ENCODE results near the gene FAM234A.
"Not testable (repeated sequence)": the region's sequence is repeated elsewhere in the genome, so short reads cannot be mapped to it uniquely, and the experiment has no call there.

FAM234A gene

DNA sequence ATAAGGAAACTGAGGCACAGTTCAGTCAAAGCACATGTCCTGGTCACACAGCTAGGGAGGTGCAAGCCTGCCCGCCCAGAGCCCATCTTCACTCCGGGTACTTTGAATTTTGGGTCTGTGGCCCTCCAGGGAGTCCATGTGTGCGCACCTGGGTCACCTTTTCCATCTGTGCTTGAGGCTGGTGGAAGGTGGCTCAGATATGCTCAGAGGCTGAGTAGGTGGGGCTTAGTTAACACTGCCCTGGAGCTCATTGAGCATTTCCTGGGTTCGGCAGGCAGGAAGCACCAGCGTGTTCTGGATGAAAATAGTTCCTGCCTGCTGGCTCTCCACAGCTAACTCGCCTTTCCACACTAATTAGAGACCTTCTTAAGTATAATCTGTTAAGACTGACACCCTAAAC is 19.2 kb downstream of the FAM234A start:
- TF ChIP-seq, protein P1, sequence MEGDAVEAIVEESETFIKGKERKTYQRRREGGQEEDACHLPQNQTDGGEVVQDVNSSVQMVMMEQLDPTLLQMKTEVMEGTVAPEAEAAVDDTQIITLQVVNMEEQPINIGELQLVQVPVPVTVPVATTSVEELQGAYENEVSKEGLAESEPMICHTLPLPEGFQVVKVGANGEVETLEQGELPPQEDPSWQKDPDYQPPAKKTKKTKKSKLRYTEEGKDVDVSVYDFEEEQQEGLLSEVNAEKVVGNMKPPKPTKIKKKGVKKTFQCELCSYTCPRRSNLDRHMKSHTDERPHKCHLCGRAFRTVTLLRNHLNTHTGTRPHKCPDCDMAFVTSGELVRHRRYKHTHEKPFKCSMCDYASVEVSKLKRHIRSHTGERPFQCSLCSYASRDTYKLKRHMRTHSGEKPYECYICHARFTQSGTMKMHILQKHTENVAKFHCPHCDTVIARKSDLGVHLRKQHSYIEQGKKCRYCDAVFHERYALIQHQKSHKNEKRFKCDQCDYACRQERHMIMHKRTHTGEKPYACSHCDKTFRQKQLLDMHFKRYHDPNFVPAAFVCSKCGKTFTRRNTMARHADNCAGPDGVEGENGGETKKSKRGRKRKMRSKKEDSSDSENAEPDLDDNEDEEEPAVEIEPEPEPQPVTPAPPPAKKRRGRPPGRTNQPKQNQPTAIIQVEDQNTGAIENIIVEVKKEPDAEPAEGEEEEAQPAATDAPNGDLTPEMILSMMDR (conservative IDR thresholded peaks at IDR 0.05) = no peak
- no peak overlapping the region for H3K27ac ChIP-seq

DNA sequence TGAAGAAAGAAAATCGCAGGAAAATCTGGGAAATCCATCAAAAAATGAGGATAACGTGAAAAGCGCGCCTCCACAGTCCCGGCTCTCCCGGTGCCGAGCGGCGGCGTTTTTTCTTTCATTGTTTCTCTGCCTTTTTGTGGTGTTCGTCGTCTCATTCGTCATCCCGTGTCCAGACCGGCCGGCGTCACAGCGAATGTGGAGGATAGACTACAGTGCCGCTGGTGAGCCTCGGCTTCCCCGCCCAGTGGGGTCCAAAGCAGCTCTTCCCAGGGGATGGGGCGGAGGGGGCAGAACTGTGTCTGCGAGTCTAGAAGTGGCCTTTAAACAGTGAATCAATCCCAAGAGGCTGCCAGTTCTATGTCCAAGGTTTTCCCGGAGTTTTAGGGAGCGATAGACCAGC is 19.8 kb downstream of the FAM234A start:
- H3K27ac ChIP-seq = no peak overlapping the region
- TF ChIP-seq, protein P1 (conservative IDR thresholded peaks at IDR 0.05) = no peak

DNA sequence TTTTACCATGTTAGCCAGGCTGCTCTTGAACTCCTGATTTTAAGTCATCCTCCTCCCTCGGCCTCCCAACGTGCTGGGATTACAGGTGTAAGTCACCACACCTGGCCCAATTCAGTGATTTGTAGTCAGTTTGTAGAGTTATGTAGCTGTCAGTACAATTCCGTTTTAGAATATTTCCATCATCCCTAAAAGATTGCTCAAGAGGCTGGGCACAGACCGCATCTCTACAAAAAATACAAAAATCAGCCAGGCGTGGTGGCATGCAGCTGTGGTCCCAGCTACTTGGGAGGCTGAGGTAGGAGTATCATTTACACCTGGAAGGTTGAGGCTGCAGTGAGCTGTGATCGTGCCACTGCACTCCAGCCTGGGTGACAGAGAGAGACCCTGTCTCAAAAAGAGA is 20.6 kb downstream of the FAM234A start:
- H3K27ac ChIP-seq = no peak overlapping the region
- TF ChIP-seq, protein P1 (conservative IDR thresholded peaks at IDR 0.05) = no peak

DNA sequence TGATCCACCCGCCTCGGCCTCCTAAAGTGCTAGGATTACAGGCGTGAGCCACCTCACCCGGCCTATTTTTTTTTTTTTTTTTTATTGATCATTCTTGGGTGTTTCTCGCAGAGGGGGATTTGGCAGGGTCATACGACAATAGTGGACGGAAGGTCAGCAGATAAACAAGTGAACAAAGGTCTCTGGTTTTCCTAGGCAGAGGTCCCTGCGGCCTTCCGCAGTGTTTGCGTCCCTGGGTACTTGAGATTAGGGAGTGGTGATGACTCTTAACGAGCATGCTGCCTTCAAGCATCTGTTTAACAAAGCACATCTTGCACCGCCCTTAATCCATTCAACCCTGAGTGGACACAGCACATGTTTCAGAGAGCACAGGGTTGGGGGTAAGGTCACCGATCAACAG is 23.5 kb downstream of the FAM234A start:
- not testable (repeated sequence) for H3K27ac ChIP-seq

DNA sequence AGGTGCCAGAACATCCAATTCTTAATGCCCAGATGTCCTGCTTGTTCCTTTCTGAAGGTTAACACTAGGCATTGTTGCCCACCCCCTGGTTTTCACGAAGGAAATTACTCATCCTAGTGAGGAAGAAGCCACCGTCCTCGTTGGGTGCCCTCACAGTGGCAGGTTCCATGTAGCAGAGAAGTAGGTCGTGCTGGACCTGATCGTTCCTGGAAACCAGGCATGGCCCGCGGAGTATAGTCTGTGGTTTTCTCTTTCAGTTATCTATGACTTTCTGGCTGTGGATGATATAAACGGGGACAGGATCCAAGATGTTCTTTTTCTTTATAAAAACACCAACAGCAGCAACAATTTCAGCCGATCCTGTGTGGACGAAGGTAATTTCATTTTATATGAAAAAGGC is 24.6 kb downstream of the FAM234A start:
- TF ChIP-seq, protein P1 (conservative IDR thresholded peaks at IDR 0.05) = no peak
- no peak overlapping the region for H3K27ac ChIP-seq

DNA sequence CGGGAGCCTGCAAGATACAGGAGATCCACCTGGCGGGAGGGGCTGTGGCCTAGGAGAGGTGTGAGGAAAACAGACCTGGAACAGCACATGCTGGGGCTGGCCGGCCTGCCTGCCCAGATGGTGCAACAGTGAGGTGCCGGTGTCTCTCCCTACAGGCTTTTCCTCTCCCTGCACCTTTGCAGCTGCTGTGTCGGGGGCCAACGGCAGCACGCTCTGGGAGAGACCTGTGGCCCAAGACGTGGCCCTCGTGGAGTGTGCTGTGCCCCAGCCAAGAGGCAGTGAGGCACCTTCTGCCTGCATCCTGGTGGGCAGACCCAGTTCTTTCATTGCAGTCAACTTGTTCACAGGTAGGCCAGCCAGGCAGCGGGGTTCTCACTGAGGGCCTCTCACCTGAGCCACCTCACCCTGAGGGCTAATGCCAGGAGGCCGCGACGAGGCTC is 25.2 kb downstream of the FAM234A start:
- TF ChIP-seq, protein P1 (conservative IDR thresholded peaks at IDR 0.05) = no peak
- H3K27ac ChIP-seq = no peak overlapping the region

DNA sequence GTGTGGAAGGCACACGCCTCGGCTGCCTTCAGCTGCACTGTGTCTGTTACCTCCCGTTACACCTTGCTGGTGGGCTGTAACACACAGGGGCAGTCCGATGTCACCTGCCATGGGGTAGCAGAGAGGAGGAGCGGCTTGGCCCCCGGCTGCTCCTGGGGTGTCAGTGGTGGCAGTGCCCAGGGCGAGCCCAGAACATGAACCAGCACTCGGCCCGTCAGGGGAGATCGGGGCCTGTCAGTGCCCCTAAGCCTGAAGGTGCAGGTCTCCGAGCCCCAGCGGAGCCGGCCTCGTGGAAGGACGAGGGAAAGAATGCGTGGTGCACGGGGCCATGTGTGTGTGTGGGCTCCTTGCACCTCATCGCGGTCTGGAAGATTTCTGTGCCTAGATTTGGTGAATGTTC is 25.7 kb downstream of the FAM234A start:
- H3K27ac ChIP-seq = no peak overlapping the region
- TF ChIP-seq, protein P1 (conservative IDR thresholded peaks at IDR 0.05) = no peak

DNA sequence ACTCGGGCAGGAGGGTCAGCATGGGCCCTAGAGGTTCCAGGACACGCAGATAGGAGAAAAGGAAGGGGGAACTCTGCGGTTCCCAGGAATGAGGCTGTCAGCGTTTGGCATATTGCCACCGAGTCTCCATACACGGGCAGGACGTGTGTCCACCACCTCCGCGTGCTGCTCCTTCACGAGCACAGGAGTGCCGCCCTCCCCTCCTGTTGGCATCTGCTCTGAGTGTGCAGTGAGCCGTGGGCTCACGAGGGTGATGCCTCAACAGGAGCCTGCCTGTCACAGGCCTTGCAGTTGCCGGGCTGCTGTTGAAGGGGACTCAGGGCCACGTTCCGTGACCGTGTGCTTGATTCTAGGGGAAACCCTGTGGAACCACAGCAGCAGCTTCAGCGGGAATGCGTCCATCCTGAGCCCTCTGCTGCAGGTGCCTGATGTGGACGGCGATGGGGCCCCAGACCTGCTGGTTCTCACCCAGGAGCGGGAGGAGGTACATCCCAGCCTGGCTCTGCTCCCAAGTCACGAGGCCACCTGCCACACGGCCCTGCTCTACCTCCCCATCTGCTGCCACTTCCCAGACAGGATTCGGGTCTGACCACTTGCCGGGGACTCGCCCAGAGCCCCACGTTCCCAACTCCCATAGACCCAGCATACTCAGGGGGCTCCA is 26.5 kb downstream of the FAM234A start:
- no peak overlapping the region for H3K27ac ChIP-seq
- TF ChIP-seq, protein P1 (conservative IDR thresholded peaks at IDR 0.05) = no peak

Measured in VCaP (cell line).